ENCODE measurements around the gene MAPK12.

DNA sequence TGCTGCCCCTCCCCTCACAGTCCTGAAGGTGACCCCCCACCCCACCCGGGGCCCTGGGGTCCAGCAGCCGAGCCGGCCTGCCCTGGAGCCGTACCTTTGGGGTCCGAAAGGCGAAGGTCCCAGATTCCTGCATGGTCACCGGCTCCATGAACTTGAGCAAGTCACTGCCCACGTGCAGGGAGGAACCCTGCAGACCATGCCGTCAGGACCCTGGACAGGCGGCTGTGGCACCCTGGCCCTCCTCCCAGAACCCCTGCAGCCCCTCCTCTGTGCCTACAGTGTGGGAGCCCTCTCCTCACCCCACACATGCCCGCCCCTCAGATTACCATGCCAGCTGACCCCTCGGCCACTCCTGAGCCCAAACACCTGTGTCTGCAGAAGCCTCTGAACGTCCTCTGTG lies 23.0 kb upstream of the MAPK12 start:
- no peak for TF ChIP-seq POLR2A (IDR thresholded peaks at IDR 0.05)
- TF ChIP-seq, protein P1, sequence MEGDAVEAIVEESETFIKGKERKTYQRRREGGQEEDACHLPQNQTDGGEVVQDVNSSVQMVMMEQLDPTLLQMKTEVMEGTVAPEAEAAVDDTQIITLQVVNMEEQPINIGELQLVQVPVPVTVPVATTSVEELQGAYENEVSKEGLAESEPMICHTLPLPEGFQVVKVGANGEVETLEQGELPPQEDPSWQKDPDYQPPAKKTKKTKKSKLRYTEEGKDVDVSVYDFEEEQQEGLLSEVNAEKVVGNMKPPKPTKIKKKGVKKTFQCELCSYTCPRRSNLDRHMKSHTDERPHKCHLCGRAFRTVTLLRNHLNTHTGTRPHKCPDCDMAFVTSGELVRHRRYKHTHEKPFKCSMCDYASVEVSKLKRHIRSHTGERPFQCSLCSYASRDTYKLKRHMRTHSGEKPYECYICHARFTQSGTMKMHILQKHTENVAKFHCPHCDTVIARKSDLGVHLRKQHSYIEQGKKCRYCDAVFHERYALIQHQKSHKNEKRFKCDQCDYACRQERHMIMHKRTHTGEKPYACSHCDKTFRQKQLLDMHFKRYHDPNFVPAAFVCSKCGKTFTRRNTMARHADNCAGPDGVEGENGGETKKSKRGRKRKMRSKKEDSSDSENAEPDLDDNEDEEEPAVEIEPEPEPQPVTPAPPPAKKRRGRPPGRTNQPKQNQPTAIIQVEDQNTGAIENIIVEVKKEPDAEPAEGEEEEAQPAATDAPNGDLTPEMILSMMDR (IDR thresholded peaks at IDR 0.05) = no peak

Data from Peyer's patch (tissue), 4 donors.